Adipocyte (in vitro differentiated cells): ENCODE results near the gene PWWP2A.

Experiments
- DNase-seq: peaks from one replicate; pipeline ENCODE4 v3.0.0-alpha.2; 2015; ENCODE audit warnings: low read depth
- H3K27me3 ChIP-seq: replicated peaks from 2 replicates; pipeline ENCODE4 v1.7.0; 2013; ENCODE audit warnings: mild to moderate bottlenecking, low read length, moderate library complexity; ENCODE audit not compliant: control insufficient read depth, insufficient read depth
- H3K36me3 ChIP-seq: 2 replicates; pipeline ENCODE4 v1.7.0; 2013; ENCODE audit warnings: low read length, mild to moderate bottlenecking, moderate library complexity; ENCODE audit not compliant: control insufficient read depth, insufficient read depth, severe bottlenecking
- H3K4me1 ChIP-seq: 2 replicates; pipeline ENCODE4 v1.7.0; 2013; ENCODE audit warnings: mild to moderate bottlenecking, low read length, moderate library complexity; ENCODE audit not compliant: control insufficient read depth, insufficient read depth
- H3K4me3 ChIP-seq: 2 replicates; pipeline ENCODE4 v1.7.0; 2013; ENCODE audit warnings: mild to moderate bottlenecking, low read length, moderate library complexity
- H3K9ac ChIP-seq: 2 replicates; pipeline ENCODE4 v1.7.0; 2013; ENCODE audit warnings: mild to moderate bottlenecking, low read length, moderate library complexity
- H3K9me3 ChIP-seq: 2 replicates; pipeline ENCODE4 v1.7.0; 2013; ENCODE audit warnings: mild to moderate bottlenecking, low read length, moderate library complexity; ENCODE audit not compliant: control insufficient read depth

Gene PWWP2A

DNA sequence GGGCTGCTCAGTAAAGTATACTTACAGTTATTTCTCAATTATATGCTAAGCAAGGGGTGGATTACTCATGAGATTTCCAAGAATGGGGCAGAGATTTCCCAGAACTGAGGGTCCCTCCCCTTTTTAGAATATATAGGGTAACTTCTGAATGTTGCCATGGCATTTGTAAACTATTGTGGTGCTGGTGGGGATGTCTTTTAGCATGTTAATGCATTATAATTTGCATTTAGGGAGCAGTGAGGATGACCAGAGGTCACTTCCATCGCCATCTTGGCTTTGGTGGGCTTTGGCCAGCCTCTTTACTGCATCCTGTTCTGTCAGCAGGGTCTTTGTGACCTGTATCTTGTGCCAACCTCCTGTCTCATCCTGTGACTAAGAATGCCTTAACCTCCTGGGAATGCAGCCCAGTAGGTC lies 74.9 kb downstream of the PWWP2A start:
- DNase-seq: no peak
- H3K27me3 ChIP-seq: no peaks in the 10 kb centered on the region
- H3K9me3 ChIP-seq: no peaks in the 10 kb centered on the region
- H3K9ac ChIP-seq: no peak overlapping the region
- no peak overlapping the region for H3K4me3 ChIP-seq
- peaks cover 44% of the 10 kb centered on the region for H3K36me3 ChIP-seq
- H3K4me1 ChIP-seq: peaks cover 23% of the 10 kb centered on the region

DNA sequence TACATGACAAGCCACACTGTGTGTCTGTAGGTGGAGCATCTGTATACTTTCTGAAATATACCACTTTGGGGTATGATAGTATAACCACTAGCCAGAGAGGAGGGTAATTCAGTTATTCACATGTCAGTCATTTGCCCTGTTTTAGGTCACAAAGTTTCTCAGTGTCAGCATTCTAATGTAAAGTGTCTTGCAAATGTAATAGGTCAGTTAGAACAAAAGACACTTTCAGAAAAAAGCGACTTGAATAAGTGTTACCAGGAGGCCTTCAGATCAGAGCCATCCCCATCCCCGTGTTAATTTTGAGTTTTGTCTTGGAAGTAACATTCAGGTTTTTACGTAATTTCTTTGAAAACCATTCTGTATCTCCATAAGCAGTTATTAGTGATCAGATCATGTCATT lies 76.6 kb downstream of the PWWP2A start:
- H3K9ac ChIP-seq: no peak overlapping the region
- DNase-seq: no peak
- H3K27me3 ChIP-seq: no peaks in the 10 kb centered on the region
- no peaks in the 10 kb centered on the region for H3K9me3 ChIP-seq
- H3K36me3 ChIP-seq: peaks cover 54% of the 10 kb centered on the region
- H3K4me1 ChIP-seq: peaks cover 20% of the 10 kb centered on the region
- H3K4me3 ChIP-seq: no peak overlapping the region
